ENCODE results near the gene NCK2.

Gene NCK2

DNA sequence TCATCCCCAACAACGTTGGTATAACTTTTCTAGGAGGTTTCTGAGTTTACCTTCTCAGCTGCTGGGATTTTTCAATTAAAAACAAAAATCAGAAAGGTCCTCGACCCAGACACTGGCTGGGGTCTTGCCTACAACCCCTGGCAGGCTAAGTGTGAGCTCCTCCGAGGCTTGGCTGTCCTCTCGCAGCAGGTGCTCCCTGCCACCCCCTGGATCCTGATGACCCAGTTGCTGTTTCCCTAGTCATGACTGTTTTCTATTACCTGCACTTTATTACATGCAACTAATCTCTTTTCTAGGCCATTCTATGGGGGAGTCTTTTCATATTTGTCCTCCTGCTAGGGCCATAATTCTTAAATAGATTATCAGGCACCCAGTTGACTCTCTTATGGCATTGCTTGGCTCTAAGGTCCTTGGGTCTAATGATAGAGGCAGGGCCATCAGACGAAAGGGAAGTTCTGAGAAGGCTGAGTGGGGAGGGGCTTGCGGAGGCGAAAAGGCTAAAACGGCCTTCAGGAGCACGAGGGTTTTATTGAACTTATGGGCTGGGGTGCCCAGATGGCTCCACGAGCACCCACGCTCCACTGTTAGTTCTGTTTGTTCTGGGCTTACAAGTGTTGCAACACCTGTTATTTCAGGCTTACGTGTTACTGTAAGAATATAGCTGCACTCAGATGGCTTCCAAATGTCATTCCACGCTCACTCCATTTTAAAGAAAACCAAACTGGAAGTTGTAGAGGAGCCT, 166.0 kb downstream of the NCK2 start:
- DNase-seq (ENCODE audit: insufficient read length, low spot score) = no peak
- FAIRE-seq = no peak

DNA sequence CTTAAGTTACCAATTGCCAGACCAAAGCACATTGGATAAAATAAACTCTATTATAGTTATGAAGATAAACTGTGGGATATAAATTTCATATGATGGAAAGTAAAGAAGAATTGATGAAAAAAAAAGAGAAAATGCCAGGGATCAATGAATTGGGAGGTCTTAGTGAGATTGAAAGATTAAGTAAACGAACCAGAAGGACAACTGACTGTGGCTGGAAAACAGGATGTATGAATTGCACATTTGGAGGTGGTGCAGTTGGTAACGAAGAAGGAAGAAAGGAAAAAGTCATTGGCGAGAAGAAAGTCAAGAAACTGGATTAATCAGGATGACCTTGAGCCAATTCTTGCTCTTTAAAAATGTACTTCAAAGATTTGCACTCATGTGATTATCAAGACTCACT, 166.7 kb downstream of the NCK2 start:
- DNase-seq (ENCODE audit: insufficient read length, low spot score) (no peak), FAIRE-seq (no peak)

- FAIRE-seq (no peak), DNase-seq (ENCODE audit: insufficient read length, low spot score) (no peak)
Observed at GRCh38 chr2:105912081-105912480, 167.4 kb downstream of the NCK2 start.

- FAIRE-seq = no peak
- no peak for DNase-seq (ENCODE audit: insufficient read length, low spot score)
Observed at GRCh38 chr2:105915005-105915558, 170.4 kb downstream of the NCK2 start.

- DNase-seq (ENCODE audit: insufficient read length, low spot score) (no peak), FAIRE-seq (no peak)
Observed at GRCh38 chr2:105917226-105917625, 172.5 kb downstream of the NCK2 start.

DNA sequence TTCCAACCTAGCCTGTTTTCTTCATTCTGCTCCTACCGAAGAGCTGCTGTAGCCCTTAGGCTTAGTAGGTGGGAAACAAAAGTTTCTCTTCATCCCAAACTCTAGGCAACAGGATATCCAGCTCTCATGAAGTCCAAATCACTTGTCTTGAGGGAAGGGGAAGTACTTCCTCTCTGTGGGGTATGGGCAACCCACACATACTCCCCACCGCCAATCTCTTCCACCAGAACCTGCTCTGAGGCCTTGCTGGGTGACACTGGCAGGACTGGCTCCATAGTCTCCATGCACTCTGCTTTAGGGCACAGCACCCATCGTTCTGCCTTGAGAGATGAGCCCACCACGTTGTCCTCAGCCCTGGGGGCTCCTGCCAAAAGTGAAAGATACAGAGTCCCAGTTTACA, 173.0 kb downstream of the NCK2 start:
- FAIRE-seq = no peak

GRCh38 chr2:105919191-105919811, 174.6 kb downstream of the NCK2 start:
- FAIRE-seq = no peak

More for the DNA sequence above, 173.0 kb downstream of the NCK2 start:
- DNase-seq (ENCODE audit: insufficient read length, low spot score) = no peak

DNA sequence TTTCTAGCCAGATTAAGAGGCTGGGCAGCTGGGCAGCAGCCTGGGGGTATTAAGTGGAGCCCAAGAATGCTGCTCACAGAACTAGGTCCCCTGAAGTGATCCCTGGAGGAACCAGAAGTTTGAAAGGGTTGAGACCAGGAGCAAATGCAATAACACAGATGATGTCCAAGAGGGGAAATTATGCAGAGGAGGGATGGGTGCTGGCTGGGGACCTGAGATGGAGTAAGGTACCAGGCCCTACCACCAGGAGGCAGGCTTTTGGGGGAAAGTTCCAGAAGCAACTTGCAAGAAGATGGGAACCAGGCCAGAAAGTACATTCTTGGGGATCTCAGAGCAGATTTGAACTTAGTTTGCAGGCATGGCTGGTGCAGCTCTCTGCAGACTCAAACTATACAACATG, 175.1 kb downstream of the NCK2 start:
- FAIRE-seq (no peak), DNase-seq (ENCODE audit: insufficient read length, low spot score) (no peak)

More at GRCh38 chr2:105919191-105919811, 174.6 kb downstream of the NCK2 start:
- no peak for DNase-seq (ENCODE audit: insufficient read length, low spot score)

DNA sequence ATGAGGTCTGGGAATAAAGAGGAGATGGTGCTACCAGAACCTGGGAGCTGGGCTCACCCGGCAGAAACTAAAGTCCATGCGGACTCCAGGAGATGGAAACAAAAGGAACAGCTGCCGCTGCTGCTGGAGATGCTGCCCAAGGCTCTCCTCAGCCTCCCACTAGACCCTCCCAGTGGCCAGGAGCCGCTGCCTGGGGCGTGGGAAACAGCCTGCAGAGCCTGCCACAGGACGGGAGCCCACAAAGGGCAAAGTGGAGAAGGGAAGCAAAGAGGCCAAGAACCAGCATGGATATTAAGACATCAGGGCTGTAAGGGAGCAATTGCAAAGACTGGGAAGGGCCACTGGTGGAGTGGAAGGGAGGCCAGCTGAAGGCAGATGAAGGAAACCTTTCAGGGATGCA, 179.6 kb downstream of the NCK2 start:
- FAIRE-seq (no peak), DNase-seq (ENCODE audit: insufficient read length, low spot score) (no peak)

GRCh38 chr2:105924932-105925331, 180.2 kb downstream of the NCK2 start:
- FAIRE-seq = no peak

DNA sequence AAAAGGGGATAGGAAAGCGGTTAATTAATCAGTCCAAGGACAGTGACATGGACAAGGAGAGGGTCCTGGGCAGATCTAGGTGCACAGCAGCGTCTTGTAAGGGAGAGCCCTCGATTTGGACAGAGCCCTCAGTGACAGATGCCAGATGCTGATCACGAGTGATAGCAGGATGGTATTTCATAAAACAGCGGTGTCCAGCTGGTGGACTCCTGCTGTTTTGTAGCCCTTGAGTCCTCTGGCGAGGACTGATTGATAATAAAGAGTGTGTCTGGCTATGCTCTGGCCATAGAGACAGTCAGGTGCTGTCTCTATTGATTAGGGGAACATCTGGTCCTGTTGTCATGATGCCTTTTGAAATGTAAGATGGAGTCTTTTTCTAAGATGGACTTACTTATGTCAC, 180.7 kb downstream of the NCK2 start:
- DNase-seq (ENCODE audit: insufficient read length, low spot score) (no peak), FAIRE-seq (no peak)

More at GRCh38 chr2:105924932-105925331, 180.2 kb downstream of the NCK2 start:
- DNase-seq (ENCODE audit: insufficient read length, low spot score) = no peak

DNA sequence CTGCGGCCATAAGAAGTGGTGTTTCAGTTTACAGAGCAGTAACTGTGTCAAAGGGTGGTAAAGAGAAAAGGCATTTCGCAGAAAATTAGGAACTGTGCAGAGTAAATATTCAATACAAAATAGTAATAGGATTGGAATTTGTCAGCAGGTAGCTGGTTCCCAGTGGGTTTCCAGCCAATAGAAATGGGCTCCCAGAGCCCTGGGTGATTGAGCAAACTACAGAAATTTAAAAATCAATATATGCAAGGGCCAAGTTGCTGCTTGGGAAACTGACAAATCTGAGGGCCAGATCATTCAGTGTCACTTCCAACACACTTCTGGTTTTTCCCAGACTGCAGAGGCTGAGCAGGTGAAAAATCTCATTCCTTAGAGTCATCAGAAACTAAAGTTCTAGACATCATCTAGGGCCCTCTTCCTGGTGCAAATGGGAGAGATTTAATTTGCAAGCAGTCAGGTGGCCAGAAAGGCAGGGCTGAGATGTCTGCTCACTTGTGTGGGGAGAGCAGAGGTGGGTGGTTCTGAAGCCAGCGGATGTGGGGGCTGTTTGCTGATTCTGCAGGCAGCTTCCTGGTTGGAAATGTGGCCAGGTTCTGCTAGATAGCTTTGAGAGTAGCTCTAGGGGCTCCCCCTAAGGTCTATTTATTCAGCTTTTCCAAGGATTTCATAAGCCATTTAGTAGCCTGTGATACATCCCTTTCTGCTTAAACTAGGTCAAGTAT, 182.4 kb downstream of the NCK2 start:
- FAIRE-seq = no peak
- DNase-seq (ENCODE audit: insufficient read length, low spot score) = no peak

GRCh38 chr2:105928086-105928485, 183.4 kb downstream of the NCK2 start:
- FAIRE-seq = no peak
- no peak for DNase-seq (ENCODE audit: insufficient read length, low spot score)

GRCh38 chr2:105928563-105928962, 183.9 kb downstream of the NCK2 start:
- DNase-seq (ENCODE audit: insufficient read length, low spot score) (no peak), FAIRE-seq (no peak)

DNA sequence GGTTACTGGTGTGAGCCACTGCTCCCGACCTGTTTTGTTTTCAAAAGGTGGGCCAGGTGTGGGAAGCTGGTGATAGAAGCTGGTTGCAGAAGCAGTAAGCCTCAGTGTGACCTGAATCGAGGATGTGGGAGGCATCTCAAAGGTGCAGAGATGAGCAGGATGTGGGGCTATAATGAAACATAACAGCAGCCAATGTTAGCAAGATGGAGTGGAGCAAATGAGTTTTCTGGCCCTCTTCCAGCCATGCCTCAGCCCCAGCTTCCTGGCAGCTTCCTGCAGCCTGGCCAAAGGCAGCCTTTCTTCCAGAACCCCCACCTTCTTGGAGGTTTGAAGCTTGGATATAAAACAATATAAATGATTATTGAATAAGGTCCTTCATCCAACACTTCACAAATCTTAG, 184.8 kb downstream of the NCK2 start:
- DNase-seq (ENCODE audit: insufficient read length, low spot score) (no peak), FAIRE-seq (no peak)

- no peak for DNase-seq (ENCODE audit: insufficient read length, low spot score)
- FAIRE-seq = no peak
Observed at GRCh38 chr2:105932582-105932981, 187.9 kb downstream of the NCK2 start.

GRCh38 chr2:105933906-105934305, 189.2 kb downstream of the NCK2 start:
- DNase-seq (ENCODE audit: insufficient read length, low spot score) (no peak), FAIRE-seq (no peak)

- DNase-seq (ENCODE audit: insufficient read length, low spot score) = no peak
- no peak for FAIRE-seq
Observed at GRCh38 chr2:105934467-105934866, 189.8 kb downstream of the NCK2 start.

DNA sequence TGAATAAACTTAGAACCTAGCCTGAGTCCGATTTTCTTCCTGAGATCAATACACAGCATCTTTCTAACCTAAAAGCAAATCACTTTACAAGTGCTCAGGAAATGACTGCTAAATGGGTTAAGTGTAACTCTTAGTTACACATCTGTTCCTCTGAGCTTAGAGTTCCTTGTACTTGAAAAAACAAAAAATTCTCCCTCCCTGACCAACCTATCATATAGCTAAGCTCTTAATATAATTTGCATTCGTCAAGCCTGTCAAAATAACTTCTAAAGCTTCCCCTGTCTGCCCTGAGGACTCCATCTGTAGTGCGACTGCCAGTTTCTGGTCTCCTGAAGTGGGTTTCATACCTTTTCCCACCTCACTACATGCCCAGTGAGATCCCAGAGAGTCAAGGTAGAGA, 190.4 kb downstream of the NCK2 start:
- no peak for DNase-seq (ENCODE audit: insufficient read length, low spot score)
- FAIRE-seq = no peak

DNA sequence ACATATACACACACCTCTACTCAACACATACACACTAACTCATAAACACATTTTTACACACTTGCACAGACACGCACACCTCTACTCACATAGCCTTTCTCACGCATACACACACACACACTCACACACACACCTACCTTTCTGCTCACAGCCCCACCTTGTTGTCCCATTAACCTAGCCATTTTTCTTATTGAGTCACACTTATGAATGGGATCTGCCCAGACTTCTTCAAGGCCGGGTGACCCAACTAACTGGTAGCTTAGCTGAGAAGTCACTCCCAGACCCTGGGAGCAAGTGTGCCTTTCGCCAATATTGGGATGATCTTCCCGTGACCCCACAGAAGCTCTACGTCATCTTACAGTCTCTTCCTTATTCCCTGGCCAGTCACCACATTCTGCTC, 192.2 kb downstream of the NCK2 start:
- FAIRE-seq = no peak

GRCh38 chr2:105937498-105938097, 192.9 kb downstream of the NCK2 start:
- FAIRE-seq = no peak
- no peak for DNase-seq (ENCODE audit: insufficient read length, low spot score)

More for the DNA sequence above, 192.2 kb downstream of the NCK2 start:
- DNase-seq (ENCODE audit: insufficient read length, low spot score) = no peak

Data from HTR-8/SVneo (cell line).